T47D (cell line): ENCODE results near the gene CCNI.
"Not testable (repeated sequence)": the region's sequence is repeated elsewhere in the genome, so short reads cannot be mapped to it uniquely, and the experiment has no call there.

Experiments
- DNase-seq, 2 experiments: peaks; one replicate each; pipeline versions ENCODE4 v3.0.0 to v3.0.0-alpha.2; 2011 to 2012; ENCODE audit warnings: low read depth in 1 of 2, low spot score in 1 of 2
- JUND ChIP-seq: IDR thresholded peaks from 2 replicates; pipeline ENCODE4 v1.6.1; 2012; ENCODE audit warnings: low read depth
- in situ Hi-C: cut with HindIII; loops from 2 replicates; pipeline ENCODE4 v1.10.0; 2016; ENCODE audit warnings: low sequenced_read_pairs, low pct_unique_long_range_greater_than_20kb

The CCNI gene

DNA sequence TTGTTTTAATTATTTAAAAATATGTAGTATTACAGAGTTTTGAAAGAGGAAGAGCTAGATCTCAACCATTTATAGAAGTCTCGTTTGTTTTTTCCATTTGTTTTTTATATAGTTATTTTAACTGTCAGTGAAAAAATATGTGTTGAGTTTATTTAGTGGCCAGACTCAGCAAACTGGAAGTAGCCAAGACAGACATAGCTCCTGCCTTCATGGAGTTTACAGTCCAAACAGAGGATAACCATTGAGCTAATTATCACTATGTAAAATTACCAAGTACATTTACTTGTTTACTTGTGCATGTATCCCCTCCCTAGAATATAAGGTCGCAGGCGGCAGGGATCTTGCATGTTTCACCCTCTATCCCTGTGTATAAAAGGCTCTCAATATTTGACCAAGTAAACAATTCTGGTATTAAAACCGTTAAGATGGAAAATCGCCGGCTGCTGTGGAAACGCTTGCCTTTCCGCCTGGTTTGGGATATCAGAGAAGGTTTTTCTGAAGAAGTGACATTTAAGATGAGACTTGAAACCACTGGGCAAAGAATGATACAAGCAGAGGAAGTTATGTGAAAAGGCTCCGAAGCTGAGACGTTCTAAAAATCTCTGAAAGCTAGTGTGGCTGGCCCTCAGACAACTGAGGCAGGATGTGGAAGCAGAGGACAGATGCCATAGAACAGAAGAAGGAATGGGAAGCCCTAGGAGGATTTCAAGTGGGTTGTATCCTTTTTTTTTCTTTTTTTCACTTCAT is 1.3 kb upstream of the CCNI start:
- TF ChIP-seq JUND: no peak
- in situ Hi-C loops: no loop called here
- DNase-seq: no peak

- no peak for TF ChIP-seq JUND
- DNase-seq: peak in 1 of 2 experiments; percentile 80
- in situ Hi-C loops: no loop called here
These were observed 571 bp downstream of the CCNI start for GRCh38 chr4:77074981-77075855.

DNA sequence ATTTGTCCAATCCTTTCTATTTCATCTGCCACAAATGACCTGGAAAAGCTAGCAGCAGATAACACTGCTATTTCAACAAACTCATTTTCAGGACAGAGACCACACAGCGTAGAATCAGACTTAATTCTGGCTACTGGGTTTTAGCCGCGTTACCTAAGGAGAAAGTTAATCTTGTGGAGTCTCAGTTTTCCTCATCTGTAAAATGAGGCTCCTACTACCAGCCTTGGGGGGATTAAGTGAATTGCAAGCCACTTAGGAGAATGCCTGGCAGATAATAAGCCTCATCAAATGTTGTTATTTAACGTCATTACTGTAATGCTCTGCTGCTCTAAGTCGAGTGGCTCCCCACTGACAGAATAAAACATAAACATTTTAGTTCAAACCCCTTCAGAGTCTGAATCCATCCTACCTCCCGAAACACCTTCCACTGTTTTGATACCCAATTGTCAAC is 1.4 kb downstream of the CCNI start:
- no peak for DNase-seq
- no peak for TF ChIP-seq JUND
- in situ Hi-C loops: no loop called here

DNA sequence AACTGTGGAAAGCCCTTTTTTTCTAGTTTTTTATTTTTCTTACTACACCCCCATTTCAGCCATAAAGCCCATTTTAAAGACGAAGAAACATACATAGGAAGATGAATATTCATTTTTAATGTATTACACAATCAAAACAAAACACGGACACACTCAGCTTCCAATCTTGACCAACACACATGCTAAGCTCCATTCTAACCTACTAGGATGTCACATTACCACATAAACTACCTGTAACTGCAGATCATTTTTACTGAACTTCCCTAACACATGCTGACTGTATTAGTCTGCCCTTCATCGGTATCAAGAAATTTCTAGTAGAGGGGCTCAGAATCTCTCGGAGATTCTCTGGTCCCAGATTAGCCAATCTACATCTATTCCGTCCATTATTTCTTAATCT is 1.8 kb downstream of the CCNI start:
- no peak for TF ChIP-seq JUND
- DNase-seq: no peak
- in situ Hi-C loops: no loop called here

- TF ChIP-seq JUND: no peak
- DNase-seq: no peak
- in situ Hi-C loops: no loop called here
These were observed 2.5 kb downstream of the CCNI start for GRCh38 chr4:77073106-77073809.

DNA sequence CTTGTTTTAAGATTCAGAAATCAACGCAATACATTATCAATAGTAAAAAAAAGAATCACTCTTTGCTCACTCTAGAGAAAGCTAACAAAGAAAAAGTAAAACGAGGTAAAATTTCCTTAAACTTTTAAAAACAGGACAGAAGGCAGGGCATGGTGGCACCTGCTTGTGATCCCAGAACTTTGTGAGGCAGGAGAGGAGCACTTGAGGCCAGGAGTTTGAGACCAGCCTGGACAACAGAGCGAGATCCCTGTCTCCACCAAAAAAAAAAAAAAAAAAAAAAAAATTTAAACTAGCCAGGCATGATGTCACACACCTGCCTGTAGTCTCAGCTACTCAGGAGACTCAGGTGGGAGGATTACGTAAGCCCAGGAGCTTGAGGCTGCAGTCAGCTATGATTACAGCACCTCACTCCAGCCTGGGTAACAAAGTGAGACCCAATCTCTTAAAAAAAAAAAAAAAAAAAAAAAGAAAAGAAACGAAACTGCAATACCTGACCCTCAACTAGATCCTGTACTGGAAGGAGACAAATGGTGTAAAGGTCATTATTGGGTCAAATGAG is 3.5 kb downstream of the CCNI start:
- in situ Hi-C loops: no loop called here
- peak in 1 of 2 experiments; percentile 30 for DNase-seq
- no peak for TF ChIP-seq JUND

DNA sequence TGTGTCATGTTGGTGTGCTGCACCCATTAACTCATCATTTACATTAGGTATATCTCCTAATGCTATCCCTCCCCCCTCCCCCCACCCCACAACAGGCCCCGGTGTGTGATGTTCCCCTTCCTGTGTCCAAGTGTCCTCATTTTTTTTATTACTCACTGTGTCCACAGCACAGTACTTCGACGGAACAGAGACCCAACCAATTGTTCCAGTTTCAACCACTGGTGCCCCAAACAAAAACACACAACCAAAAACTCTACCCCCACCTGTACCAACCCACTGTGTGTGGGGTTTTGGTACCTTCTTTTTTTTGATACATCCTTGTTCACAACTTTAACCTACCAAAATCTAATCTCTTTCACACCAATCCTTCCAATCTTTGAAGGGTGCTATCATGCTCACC is 6.3 kb downstream of the CCNI start:
- in situ Hi-C loops, DNase-seq: not testable (repeated sequence)

DNA sequence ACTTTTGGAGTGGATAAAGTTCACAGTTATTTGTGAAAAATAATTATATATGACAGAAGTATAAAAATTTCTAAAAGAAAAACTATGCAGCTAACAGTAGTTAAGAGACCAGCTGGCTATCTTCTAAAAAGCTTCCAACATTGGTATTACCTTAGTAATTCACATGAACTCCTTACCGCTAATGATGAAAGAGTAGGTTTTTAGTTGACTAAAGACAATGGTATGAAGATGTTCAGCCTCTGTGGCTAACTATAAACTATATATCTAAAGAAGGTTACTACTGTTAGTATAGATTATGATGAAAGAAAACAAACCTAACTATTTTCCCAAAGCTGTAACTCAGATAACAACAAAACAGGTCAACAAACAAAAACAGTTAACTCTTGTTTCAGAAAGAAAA is 10.4 kb downstream of the CCNI start:
- no peak for DNase-seq
- TF ChIP-seq JUND: no peak
- in situ Hi-C loops: no loop called here

- in situ Hi-C loops: no loop called here
- no peak for DNase-seq
- no peak for TF ChIP-seq JUND
These were observed 12.9 kb downstream of the CCNI start for GRCh38 chr4:77062856-77063255.

DNA sequence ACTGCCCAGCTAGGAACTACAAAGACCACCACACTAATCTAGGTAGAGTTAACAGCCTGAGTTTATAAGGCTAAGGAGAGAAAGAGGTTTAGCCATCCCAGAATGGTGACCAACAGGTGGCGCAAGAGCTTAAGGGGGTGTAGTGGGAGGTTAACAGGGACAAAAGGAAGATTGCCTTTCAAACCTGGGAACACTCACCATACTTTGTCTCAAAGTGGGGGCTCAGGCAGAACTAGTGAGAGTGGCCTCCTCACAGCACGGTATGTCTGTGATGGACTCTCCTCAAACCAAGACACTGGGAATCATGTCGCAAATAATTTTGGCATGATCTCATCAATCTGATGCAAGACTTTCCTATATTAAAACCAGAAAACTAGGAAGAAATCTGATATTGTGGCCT is 23.4 kb downstream of the CCNI start:
- DNase-seq: peak in 1 of 2 experiments; percentile 67
- no peak for TF ChIP-seq JUND
- in situ Hi-C loops: no loop called here

- DNase-seq: no peak
- in situ Hi-C loops: no loop called here
- no peak for TF ChIP-seq JUND
These were observed 24.8 kb downstream of the CCNI start for GRCh38 chr4:77050962-77051361.

- peak in 1 of 2 experiments; percentile 23 for DNase-seq
- in situ Hi-C loops: no loop called here
- no peak for TF ChIP-seq JUND
These were observed 28.8 kb downstream of the CCNI start for GRCh38 chr4:77047037-77047436.

GRCh38 chr4:77045490-77045889 is 30.3 kb downstream of the CCNI start:
- in situ Hi-C loops: no loop called here
- DNase-seq: peak in 1 of 2 experiments; percentile 17
- TF ChIP-seq JUND: no peak
